H9 (cell line): ENCODE results near the gene CCDC78. TPM values are rescaled to one million over a fixed set of nuclear protein-coding genes. Genes with fewer than 3 reads are reported as not detected.
A peak's percentile ranks its signal among the peaks of the same experiment; 100 is the strongest.

Experiments used
- DNase-seq: peaks from one replicate; pipeline ENCODE4 v3.0.0-alpha.2; 2017
- H2AFZ ChIP-seq: one replicate; pipeline ENCODE4 v1.6.1; 2013; ENCODE audit warnings: mild to moderate bottlenecking, low read length, control low read depth, moderate library complexity
- H2AK5ac ChIP-seq: 2 replicates; pipeline ENCODE4 v1.6.1; 2013; ENCODE audit warnings: low read length, control low read depth, mixed read lengths; ENCODE audit not compliant: insufficient read length
- H2BK120ac ChIP-seq: one replicate; pipeline ENCODE4 v1.6.1; 2013; ENCODE audit warnings: low read depth, mild to moderate bottlenecking, low read length, control low read depth, inconsistent platforms; ENCODE audit not compliant: poor library complexity, severe bottlenecking
- H2BK12ac ChIP-seq: 2 replicates; pipeline ENCODE4 v1.6.1; 2013; ENCODE audit warnings: low read length, control low read depth, mixed read lengths, low read depth; ENCODE audit not compliant: insufficient read length
- H2BK15ac ChIP-seq: 2 replicates; pipeline ENCODE4 v1.6.1; 2013; ENCODE audit warnings: low read depth, low read length, control low read depth
- H2BK20ac ChIP-seq: one replicate; pipeline ENCODE4 v1.6.1; 2013; ENCODE audit warnings: low read depth, mild to moderate bottlenecking, low read length, control low read depth, inconsistent platforms; ENCODE audit not compliant: poor library complexity, severe bottlenecking
- H2BK5ac ChIP-seq: 2 replicates; pipeline ENCODE4 v1.6.1; 2013; ENCODE audit warnings: low read length, control low read depth, mixed read lengths; ENCODE audit not compliant: insufficient read length
- H3K14ac ChIP-seq: 2 replicates; pipeline ENCODE4 v1.6.1; 2013; ENCODE audit warnings: low read length, control low read depth; ENCODE audit not compliant: insufficient read depth
- H3K18ac ChIP-seq: 2 replicates; pipeline ENCODE4 v1.6.1; 2013; ENCODE audit warnings: low read depth, mild to moderate bottlenecking, mixed read lengths, low read length, control low read depth; ENCODE audit not compliant: insufficient read length
- H3K23ac ChIP-seq: 2 replicates; pipeline ENCODE4 v1.6.1; 2013; ENCODE audit warnings: low read length, control low read depth, mixed read lengths, low read depth; ENCODE audit not compliant: insufficient read length
- H3K23me2 ChIP-seq: 2 replicates; pipeline ENCODE4 v1.6.1; 2013; ENCODE audit warnings: low read depth, mild to moderate bottlenecking, mixed read lengths, low read length, control low read depth; ENCODE audit not compliant: insufficient read length, poor library complexity, severe bottlenecking
- H3K27ac ChIP-seq: 2 replicates; pipeline ENCODE4 v1.5.1; 2013; ENCODE audit warnings: low read length, control low read depth, mixed read lengths, low read depth; ENCODE audit not compliant: insufficient read length
- H3K27me3 ChIP-seq: 2 replicates; pipeline ENCODE4 v1.6.1; 2013; ENCODE audit warnings: low read length, control low read depth, inconsistent platforms; ENCODE audit not compliant: insufficient read depth
- H3K4ac ChIP-seq: 2 replicates; pipeline ENCODE4 v1.6.1; 2013; ENCODE audit warnings: low read depth, mild to moderate bottlenecking, control low read depth, inconsistent platforms, low read length, moderate library complexity
- H3K4me1 ChIP-seq: 2 replicates; pipeline ENCODE4 v1.6.1; 2013; ENCODE audit warnings: low read length, control low read depth, inconsistent platforms; ENCODE audit not compliant: insufficient read depth
- H3K4me2 ChIP-seq: 2 replicates; pipeline ENCODE4 v1.6.1; 2013; ENCODE audit warnings: low read length, control low read depth, mixed read lengths; ENCODE audit not compliant: insufficient read length, insufficient read depth
- H3K56ac ChIP-seq: 2 replicates; pipeline ENCODE4 v1.6.1; 2013; ENCODE audit warnings: low read depth, mild to moderate bottlenecking, mixed read lengths, low read length, control low read depth; ENCODE audit not compliant: insufficient read length
- H3K79me1 ChIP-seq: 2 replicates; pipeline ENCODE4 v1.6.1; 2013; ENCODE audit warnings: low read depth, mild to moderate bottlenecking, moderate library complexity, low read length, control low read depth, inconsistent platforms; ENCODE audit not compliant: insufficient read depth, poor library complexity, severe bottlenecking
- H3K79me2 ChIP-seq: 2 replicates; pipeline ENCODE4 v1.6.1; 2013; ENCODE audit warnings: low read length, control low read depth, inconsistent platforms; ENCODE audit not compliant: insufficient read depth
- H3K9ac ChIP-seq: 2 replicates; pipeline ENCODE4 v1.6.1; 2013; ENCODE audit warnings: low read length, control low read depth, mixed read lengths; ENCODE audit not compliant: insufficient read length; ENCODE audit errors: extremely low read depth
- H3K9me3 ChIP-seq: one replicate; pipeline ENCODE4 v1.6.1; 2013; ENCODE audit warnings: low read depth, low read length, inconsistent platforms; ENCODE audit not compliant: control insufficient read depth
- H3T11ph ChIP-seq: one replicate; pipeline ENCODE4 v1.6.1; 2013; ENCODE audit warnings: mild to moderate bottlenecking, low read length, control low read depth, inconsistent platforms
- H4K20me1 ChIP-seq: one replicate; pipeline ENCODE4 v1.6.1; 2013; ENCODE audit not compliant: control insufficient read depth, insufficient read length, insufficient read depth
- H4K5ac ChIP-seq: 2 replicates; pipeline ENCODE4 v1.6.1; 2013; ENCODE audit warnings: low read depth, mild to moderate bottlenecking, mixed read lengths, low read length, control low read depth; ENCODE audit not compliant: insufficient read length
- H4K8ac ChIP-seq: replicated peaks from 2 replicates; pipeline ENCODE4 v1.6.1; 2013; ENCODE audit warnings: low read length, control low read depth, mixed read lengths, low read depth; ENCODE audit not compliant: insufficient read length
- H4K91ac ChIP-seq: 2 replicates; pipeline ENCODE4 v1.6.1; 2013; ENCODE audit warnings: low read depth, mild to moderate bottlenecking, moderate library complexity, mixed read lengths, low read length, control low read depth; ENCODE audit not compliant: insufficient read length
- H3K27ac Mint-ChIP-seq, 3 experiments: 2 replicates in 2 of 3; 3 replicates in 1 of 3; pipeline ENCODE4 v1.8.0; 2020 to 2021; ENCODE audit warnings: mixed read lengths in 3 of 3, mild to moderate bottlenecking in 1 of 3, moderate library complexity in 1 of 3
- H3K27me3 Mint-ChIP-seq: 2 replicates; pipeline ENCODE4 v1.8.0; 2021; ENCODE audit warnings: low read depth, mild to moderate bottlenecking, moderate library complexity, mixed read lengths
- H3K36me3 Mint-ChIP-seq, 3 experiments: 2 replicates in 2 of 3; 3 replicates in 1 of 3; pipeline ENCODE4 v1.8.0; 2020 to 2021; ENCODE audit warnings: low read depth in 3 of 3, mixed read lengths in 3 of 3; ENCODE audit not compliant: insufficient read depth in 1 of 3
- H3K4me1 Mint-ChIP-seq, 2 experiments: 2 replicates each; pipeline ENCODE4 v1.8.0; 2020; ENCODE audit warnings: mixed read lengths in 2 of 2
- H3K4me3 Mint-ChIP-seq, 2 experiments: 2 replicates in 1 of 2; 3 replicates in 1 of 2; pipeline ENCODE4 v1.8.0; 2020 to 2021; ENCODE audit warnings: mild to moderate bottlenecking in 2 of 2, mixed read lengths in 2 of 2, moderate library complexity in 1 of 2
- H3K9me3 Mint-ChIP-seq, 2 experiments: 2 replicates in 1 of 2; 3 replicates in 1 of 2; pipeline ENCODE4 v1.8.0; 2020; ENCODE audit warnings: mild to moderate bottlenecking in 2 of 2, mixed read lengths in 2 of 2, moderate library complexity in 1 of 2
- WGBS: extraction: QIAGEN DNeasy Blood & Tissue Kit; methylation state at CpG from one replicate; pipeline ENCODE4 v1.1.7; 2013; ENCODE audit warnings: missing lambda C conversion rate, low lambda C conversion rate, mixed read lengths; ENCODE audit not compliant: insufficient read length; ENCODE audit errors: extremely low coverage; 5-methylcytosine and 5-hydroxymethylcytosine counted together
- total RNA-seq: library from RNA; stranded (reverse); gene quantifications from 2 replicates; pipeline ENCODE4 v1.2.1, GENCODE V29; 2021
- TF ChIP-seq, protein P1 (sequence below): fragments of 200-600 bp; sonication (generic); conservative IDR thresholded peaks from 3 replicates; pipeline ENCODE4 v1.8.0; 2021; ENCODE audit warnings: antibody characterized with exemption, mild to moderate bottlenecking

Gene CCDC78
- total RNA-seq, 1 experiment from 2014 or later, result 12.1 TPM

DNA sequence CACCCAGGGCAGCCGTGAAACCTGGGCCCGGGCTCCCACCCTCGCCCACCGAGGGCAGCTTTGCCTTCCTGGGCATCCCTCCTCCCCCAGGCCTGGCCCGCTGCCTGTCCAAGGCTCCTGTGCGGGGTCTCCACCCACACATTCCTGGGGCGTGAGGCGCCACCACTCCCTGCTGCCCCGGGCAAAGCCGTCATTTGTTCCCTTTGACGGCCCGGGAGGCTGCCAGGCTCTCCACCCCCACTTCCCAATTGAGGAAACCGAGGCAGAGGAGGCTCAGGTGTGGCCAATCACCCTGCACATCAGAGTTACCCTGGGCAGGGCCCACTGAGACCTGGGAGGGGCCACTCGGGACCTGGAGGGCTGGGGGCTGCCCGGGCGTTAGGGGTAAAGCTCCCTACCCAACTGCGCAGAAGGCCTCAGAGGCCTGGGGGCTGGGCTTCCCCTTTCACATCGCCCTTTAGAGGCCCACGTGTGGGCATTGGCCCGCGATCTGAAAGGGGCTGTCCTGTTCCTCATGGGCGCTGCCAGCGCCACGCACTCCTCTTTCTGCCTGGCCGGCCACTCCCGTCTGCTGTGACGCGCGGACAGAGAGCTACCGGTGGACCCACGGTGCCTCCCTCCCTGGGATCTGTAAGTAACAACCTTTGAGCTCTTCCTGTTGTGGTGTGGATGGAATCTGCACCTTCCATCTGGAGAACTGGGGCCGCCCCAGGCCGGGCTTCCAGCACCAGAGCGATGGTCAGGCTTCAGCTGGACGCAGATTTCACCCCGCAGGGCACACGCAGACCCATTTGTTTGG is 34.5 kb upstream of the CCDC78 start, which contains the start of gene MSLN:
MSLN (plus strand) TSS at position 190 of the 799 bp plus-strand sequence. CDS start 1,947 bp downstream, outside the sequence.
- no peak within 1 kb of the TSS; the same call in 1 of the 2 replicates for H3K14ac ChIP-seq
- no peaks in the 10 kb centered on the region for H3K4me1 ChIP-seq
- Mint-ChIP-seq H3K4me1 (peaks cover 5 to 10% of the 10 kb centered on the region in 2 experiments), H3K9me3 (no peaks in the 10 kb centered on the region; a peak in 1 of 5 replicates), H3K27me3 (peaks cover 24% of the 10 kb centered on the region), H3K36me3 (no peaks in the 10 kb centered on the region), H3K4me3 (no peak within 1 kb of the TSS; a peak in 1 of 5 replicates), H3K27ac (peak within 1 kb of the TSS in 1 of 3 experiments; percentile 21; a peak in 1 of 7 replicates)
- no peak within 1 kb of the TSS for H2BK120ac ChIP-seq
- H2BK5ac ChIP-seq, result no peak within 1 kb of the TSS
- H2BK12ac ChIP-seq, result no peak within 1 kb of the TSS
- no peak within 1 kb of the TSS for H3K56ac ChIP-seq
- H3K23ac ChIP-seq, result no peak within 1 kb of the TSS
- H4K91ac ChIP-seq, result no peak within 1 kb of the TSS
- TF ChIP-seq, protein P1, sequence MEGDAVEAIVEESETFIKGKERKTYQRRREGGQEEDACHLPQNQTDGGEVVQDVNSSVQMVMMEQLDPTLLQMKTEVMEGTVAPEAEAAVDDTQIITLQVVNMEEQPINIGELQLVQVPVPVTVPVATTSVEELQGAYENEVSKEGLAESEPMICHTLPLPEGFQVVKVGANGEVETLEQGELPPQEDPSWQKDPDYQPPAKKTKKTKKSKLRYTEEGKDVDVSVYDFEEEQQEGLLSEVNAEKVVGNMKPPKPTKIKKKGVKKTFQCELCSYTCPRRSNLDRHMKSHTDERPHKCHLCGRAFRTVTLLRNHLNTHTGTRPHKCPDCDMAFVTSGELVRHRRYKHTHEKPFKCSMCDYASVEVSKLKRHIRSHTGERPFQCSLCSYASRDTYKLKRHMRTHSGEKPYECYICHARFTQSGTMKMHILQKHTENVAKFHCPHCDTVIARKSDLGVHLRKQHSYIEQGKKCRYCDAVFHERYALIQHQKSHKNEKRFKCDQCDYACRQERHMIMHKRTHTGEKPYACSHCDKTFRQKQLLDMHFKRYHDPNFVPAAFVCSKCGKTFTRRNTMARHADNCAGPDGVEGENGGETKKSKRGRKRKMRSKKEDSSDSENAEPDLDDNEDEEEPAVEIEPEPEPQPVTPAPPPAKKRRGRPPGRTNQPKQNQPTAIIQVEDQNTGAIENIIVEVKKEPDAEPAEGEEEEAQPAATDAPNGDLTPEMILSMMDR, result no peak
- no peaks in the 10 kb centered on the region for H4K20me1 ChIP-seq
- no peaks in the 10 kb centered on the region for H3K27me3 ChIP-seq
- H3K9me3 ChIP-seq, result no peaks in the 10 kb centered on the region
- no peak within 1 kb of the TSS for H2AFZ ChIP-seq
- no peak within 1 kb of the TSS for H3K4ac ChIP-seq
- H3K23me2 ChIP-seq, result no peaks in the 10 kb centered on the region
- no peak within 1 kb of the TSS for H4K8ac ChIP-seq
- no peak within 1 kb of the TSS for H2BK15ac ChIP-seq
- DNase-seq, result no peak
- no peak within 1 kb of the TSS for H3T11ph ChIP-seq
- no peaks in the 10 kb centered on the region for H3K79me1 ChIP-seq
- H3K27ac ChIP-seq, result no peak within 1 kb of the TSS
- H2BK20ac ChIP-seq, result no peak within 1 kb of the TSS
- no peak within 1 kb of the TSS for H3K4me2 ChIP-seq
- no peak within 1 kb of the TSS for H4K5ac ChIP-seq
- no peak within 1 kb of the TSS for H2AK5ac ChIP-seq
- no CpG with 5 or more reads among the region's 37 CpGs for WGBS
- H3K9ac ChIP-seq, result no peak within 1 kb of the TSS
- H3K79me2 ChIP-seq, result no peaks in the 10 kb centered on the region
- H3K18ac ChIP-seq, result no peak within 1 kb of the TSS
